SK-N-MC (cell line): ENCODE results near the gene ZBTB17.
"Not testable (repeated sequence)": the region's sequence is repeated elsewhere in the genome, so short reads cannot be mapped to it uniquely, and the experiment has no call there.

Experiments
- EZH2 ChIP-seq: fragments of 200-600 bp; sonication (generic); IDR thresholded peaks from one replicate; pipeline ENCODE4 v1.6.1; 2017; ENCODE audit warnings: antibody characterized with exemption
- FOXP2 ChIP-seq: optimal IDR thresholded peaks from 2 replicates; pipeline ENCODE3; 2011; ENCODE audit warnings: mild to moderate bottlenecking, moderate library complexity; ENCODE audit not compliant: insufficient read depth; ENCODE audit errors: extremely low read length, control extremely low read depth
- POLR2AphosphoS5 ChIP-seq: IDR thresholded peaks from 2 replicates; pipeline ENCODE4 v1.6.1; 2012; ENCODE audit warnings: mild to moderate bottlenecking, low read depth, low read length, borderline replicate concordance

- not testable (repeated sequence) for TF ChIP-seq EZH2, POLR2AphosphoS5, FOXP2
Measured at GRCh38 chr1:15926448-15926847, 49.5 kb downstream of the ZBTB17 start.
